SK-N-SH treated with all-trans-retinoic acid at 6 μM for 48 hours (cell line): ENCODE results near the gene NXNL1.

ENCODE experiments used
- ATAC-seq: fragments of 200-7000 bp; cut with Tn5 transposase; 3 replicates; pipeline ENCODE4 v1.9.1; 2020; ENCODE audit warnings: mild to moderate bottlenecking, moderate library complexity
- ARNTL ChIP-seq: fragments of 450-650 bp; formaldehyde crosslinking; IDR thresholded peaks from 2 replicates; pipeline ENCODE4 v1.5.0; 2020; ENCODE audit warnings: low read depth, mild to moderate bottlenecking, moderate library complexity, borderline replicate concordance
- BACH2 ChIP-seq: fragments of 250-450 bp; sonication (Bioruptor Pico); IDR thresholded peaks from 2 replicates; pipeline ENCODE4 v1.9.0; 2021; ENCODE audit warnings: mild to moderate bottlenecking, borderline replicate concordance
- CSDC2 ChIP-seq: fragments of 250-450 bp; sonication (Bioruptor Pico); IDR thresholded peaks from 2 replicates; pipeline ENCODE4 v1.5.0; 2020; ENCODE audit warnings: mild to moderate bottlenecking, moderate library complexity
- ISL1 ChIP-seq: fragments of 250-450 bp; sonication (Bioruptor Pico); IDR thresholded peaks from 2 replicates; pipeline ENCODE4 v2.1.2; 2022; ENCODE audit warnings: mild to moderate bottlenecking, moderate library complexity
- OSR1 ChIP-seq: fragments of 250-450 bp; sonication (Bioruptor Pico); IDR thresholded peaks from 2 replicates; pipeline ENCODE4 v1.8.0; 2022; ENCODE audit warnings: moderate library complexity, mild to moderate bottlenecking, inconsistent platforms
- PATZ1 ChIP-seq: fragments of 250-450 bp; sonication (Bioruptor Pico); IDR thresholded peaks from 2 replicates; pipeline ENCODE4 v1.8.0; 2020; ENCODE audit warnings: mild to moderate bottlenecking, moderate library complexity, borderline replicate concordance
- POU6F1 ChIP-seq: fragments of 250-450 bp; sonication (Bioruptor Pico); IDR thresholded peaks from 2 replicates; pipeline ENCODE4 v1.8.0; 2021; ENCODE audit warnings: low read depth, mild to moderate bottlenecking, moderate library complexity, borderline replicate concordance
- PPARA ChIP-seq: fragments of 250-450 bp; sonication (Bioruptor Pico); IDR thresholded peaks from 2 replicates; pipeline ENCODE4 v1.5.0; 2020; ENCODE audit warnings: mild to moderate bottlenecking, borderline replicate concordance
- RARB ChIP-seq: fragments of 250-450 bp; sonication (Bioruptor Pico); IDR thresholded peaks from 2 replicates; pipeline ENCODE4 v1.8.0; 2021; ENCODE audit warnings: mild to moderate bottlenecking, moderate library complexity
- SNAI2 ChIP-seq: fragments of 250-450 bp; sonication (Bioruptor Pico); IDR thresholded peaks from 2 replicates; pipeline ENCODE4 v1.5.0; 2020; ENCODE audit warnings: mild to moderate bottlenecking, moderate library complexity
- TCF4 ChIP-seq: fragments of 250-450 bp; sonication (Bioruptor Pico); IDR thresholded peaks from 2 replicates; pipeline ENCODE4 v1.8.0; 2021; ENCODE audit warnings: mild to moderate bottlenecking, moderate library complexity, borderline replicate concordance
- TOX ChIP-seq: fragments of 250-450 bp; sonication (Bioruptor Pico); IDR thresholded peaks from 2 replicates; pipeline ENCODE4 v1.8.0; 2021; ENCODE audit warnings: mild to moderate bottlenecking, moderate library complexity, borderline replicate concordance
- TSHZ2 ChIP-seq: fragments of 250-450 bp; sonication (Bioruptor Pico); IDR thresholded peaks from 2 replicates; pipeline ENCODE4 v1.5.0; 2020; ENCODE audit warnings: mild to moderate bottlenecking, moderate library complexity
- ZFP3 ChIP-seq: fragments of 250-450 bp; sonication (Bioruptor Pico); IDR thresholded peaks from 2 replicates; pipeline ENCODE4 v1.5.0; 2020; ENCODE audit warnings: mild to moderate bottlenecking, moderate library complexity
- ZNF565 ChIP-seq: fragments of 450-650 bp; formaldehyde crosslinking; conservative IDR thresholded peaks from 2 replicates; pipeline ENCODE4 v1.5.0; 2020; ENCODE audit warnings: low read depth, mild to moderate bottlenecking, moderate library complexity
- ZNF70 ChIP-seq: fragments of 450-650 bp; formaldehyde crosslinking; IDR thresholded peaks from 2 replicates; pipeline ENCODE4 v1.5.0; 2020; ENCODE audit warnings: mild to moderate bottlenecking, moderate library complexity
- ZNF8 ChIP-seq: fragments of 450-650 bp; formaldehyde crosslinking; IDR thresholded peaks from 2 replicates; pipeline ENCODE4 v1.5.0; 2020; ENCODE audit warnings: mild to moderate bottlenecking, moderate library complexity
- TF ChIP-seq, protein P1 (sequence below): fragments of 250-450 bp; sonication (Bioruptor Pico); IDR thresholded peaks from 2 replicates; pipeline ENCODE4 v1.5.1; 2021; ENCODE audit warnings: mild to moderate bottlenecking, moderate library complexity
- TF ChIP-seq, protein P2 (sequence below): fragments of 250-450 bp; sonication (Bioruptor Pico); IDR thresholded peaks from 2 replicates; pipeline ENCODE4 v1.5.1; 2020; ENCODE audit warnings: low read depth, mild to moderate bottlenecking, moderate library complexity

The NXNL1 gene

GRCh38 chr19:17454576-17455071, 6.1 kb downstream of the NXNL1 start:
- TF ChIP-seq RARB (no peak), TCF4 (CRISPR knock-in tag) (no peak), ARNTL (CRISPR knock-in tag) (no peak), CSDC2 (CRISPR knock-in tag) (no peak), POU6F1 (CRISPR knock-in tag) (no peak), SNAI2 (no peak), PATZ1 (CRISPR knock-in tag) (no peak), ZNF565 (CRISPR knock-in tag) (no peak)
- TF ChIP-seq, protein P1, sequence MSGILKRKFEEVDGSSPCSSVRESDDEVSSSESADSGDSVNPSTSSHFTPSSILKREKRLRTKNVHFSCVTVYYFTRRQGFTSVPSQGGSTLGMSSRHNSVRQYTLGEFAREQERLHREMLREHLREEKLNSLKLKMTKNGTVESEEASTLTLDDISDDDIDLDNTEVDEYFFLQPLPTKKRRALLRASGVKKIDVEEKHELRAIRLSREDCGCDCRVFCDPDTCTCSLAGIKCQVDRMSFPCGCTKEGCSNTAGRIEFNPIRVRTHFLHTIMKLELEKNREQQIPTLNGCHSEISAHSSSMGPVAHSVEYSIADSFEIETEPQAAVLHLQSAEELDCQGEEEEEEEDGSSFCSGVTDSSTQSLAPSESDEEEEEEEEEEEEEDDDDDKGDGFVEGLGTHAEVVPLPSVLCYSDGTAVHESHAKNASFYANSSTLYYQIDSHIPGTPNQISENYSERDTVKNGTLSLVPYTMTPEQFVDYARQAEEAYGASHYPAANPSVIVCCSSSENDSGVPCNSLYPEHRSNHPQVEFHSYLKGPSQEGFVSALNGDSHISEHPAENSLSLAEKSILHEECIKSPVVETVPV (CRISPR knock-in tag): no peak
- ATAC-seq: 0 out of 3 replicates have a peak, but pooled peaks have one; percentile 10

DNA sequence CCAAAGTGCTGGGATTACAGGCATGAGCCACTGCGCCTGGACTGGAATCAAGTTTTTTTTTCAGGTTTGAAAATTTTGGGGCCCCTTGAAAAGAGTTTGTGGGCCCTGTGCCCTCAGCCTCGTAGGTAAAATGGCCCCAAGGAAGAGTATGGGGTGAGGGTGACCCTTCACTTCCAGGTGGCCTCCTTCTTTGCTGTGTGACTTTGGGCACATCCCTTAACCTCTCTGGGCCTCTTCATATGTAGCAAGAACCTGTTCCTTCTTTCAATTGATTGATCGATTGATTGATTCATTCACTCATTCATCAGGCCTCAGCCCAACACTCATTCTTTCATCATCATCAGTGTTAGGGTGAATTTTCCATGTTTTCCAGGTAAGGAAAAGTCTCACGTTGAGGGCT, 8.9 kb downstream of the NXNL1 start:
- ATAC-seq: no peak
- TF ChIP-seq ZFP3 (CRISPR knock-in tag): no peak
- TF ChIP-seq, protein P2, sequence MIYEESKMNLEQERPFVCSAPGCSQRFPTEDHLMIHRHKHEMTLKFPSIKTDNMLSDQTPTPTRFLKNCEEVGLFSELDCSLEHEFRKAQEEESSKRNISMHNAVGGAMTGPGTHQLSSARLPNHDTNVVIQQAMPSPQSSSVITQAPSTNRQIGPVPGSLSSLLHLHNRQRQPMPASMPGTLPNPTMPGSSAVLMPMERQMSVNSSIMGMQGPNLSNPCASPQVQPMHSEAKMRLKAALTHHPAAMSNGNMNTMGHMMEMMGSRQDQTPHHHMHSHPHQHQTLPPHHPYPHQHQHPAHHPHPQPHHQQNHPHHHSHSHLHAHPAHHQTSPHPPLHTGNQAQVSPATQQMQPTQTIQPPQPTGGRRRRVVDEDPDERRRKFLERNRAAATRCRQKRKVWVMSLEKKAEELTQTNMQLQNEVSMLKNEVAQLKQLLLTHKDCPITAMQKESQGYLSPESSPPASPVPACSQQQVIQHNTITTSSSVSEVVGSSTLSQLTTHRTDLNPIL (CRISPR knock-in tag): no peak
- TF ChIP-seq TOX (CRISPR knock-in tag): no peak
- TF ChIP-seq, protein P1 (CRISPR knock-in tag): no peak
- TF ChIP-seq OSR1 (CRISPR knock-in tag): no peak
- no peak for TF ChIP-seq ZNF565 (CRISPR knock-in tag)
- TF ChIP-seq SNAI2: no peak
- no peak for TF ChIP-seq ARNTL (CRISPR knock-in tag)
- TF ChIP-seq TSHZ2 (CRISPR knock-in tag): no peak
- TF ChIP-seq CSDC2 (CRISPR knock-in tag): no peak
- TF ChIP-seq PPARA: no peak
- TF ChIP-seq POU6F1 (CRISPR knock-in tag): no peak
- no peak for TF ChIP-seq ZNF8 (CRISPR knock-in tag)
- no peak for TF ChIP-seq PATZ1 (CRISPR knock-in tag)
- TF ChIP-seq ISL1: no peak
- TF ChIP-seq ZNF70: no peak
- TF ChIP-seq TCF4 (CRISPR knock-in tag): no peak
- TF ChIP-seq BACH2 (CRISPR knock-in tag): no peak
- no peak for TF ChIP-seq RARB
